DOHH2 (cell line): Measurements from ENCODE around the gene KRTAP10-2.

ENCODE experiments used
- EZH2phosphoT487 ChIP-seq: fragments of 200-600 bp; sonication (generic); IDR thresholded peaks from 2 replicates; pipeline ENCODE4 v1.6.1; 2017; ENCODE audit warnings: borderline replicate concordance, mild to moderate bottlenecking, antibody characterized with exemption, low read length, moderate library complexity, mixed read lengths
- TF ChIP-seq, protein P1 (sequence below): fragments of 200-600 bp; sonication (generic); IDR thresholded peaks from one replicate; pipeline ENCODE4 v1.5.1; 2014; ENCODE audit warnings: antibody characterized with exemption, mild to moderate bottlenecking, low read depth, low read length; ENCODE audit not compliant: poor library complexity, severe bottlenecking

DNA sequence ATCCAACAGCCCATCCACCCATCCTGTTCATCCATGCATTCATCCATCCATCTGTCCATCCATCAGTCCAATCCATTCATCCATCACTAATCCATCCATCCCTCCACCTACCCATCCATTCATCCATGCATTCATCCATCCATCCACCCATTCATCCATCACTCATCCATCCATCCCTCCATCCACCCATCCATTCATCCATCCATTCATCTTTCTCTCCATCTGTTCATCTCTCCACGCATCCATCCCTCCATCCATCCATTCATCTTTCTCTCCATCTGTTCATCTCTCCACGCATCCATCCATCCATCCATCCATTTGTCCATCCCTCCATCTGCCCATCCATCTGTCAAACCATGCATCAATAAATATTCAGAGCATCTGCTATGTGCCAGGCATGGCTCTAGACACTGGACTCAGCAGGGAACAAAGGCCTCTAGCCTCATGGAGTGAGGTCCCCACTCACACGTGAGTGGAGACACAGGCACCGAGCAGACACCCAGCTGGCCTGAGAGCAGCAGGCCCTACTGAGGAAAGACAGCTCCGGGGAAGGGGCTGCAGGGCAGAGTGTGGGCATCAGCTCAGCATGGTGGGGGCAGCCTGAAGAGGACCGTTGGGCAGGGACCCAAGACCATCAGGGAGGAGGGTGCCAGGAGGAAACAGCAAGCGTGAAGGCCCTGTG lies 20.9 kb downstream of the KRTAP10-2 start:
- TF ChIP-seq, protein P1, sequence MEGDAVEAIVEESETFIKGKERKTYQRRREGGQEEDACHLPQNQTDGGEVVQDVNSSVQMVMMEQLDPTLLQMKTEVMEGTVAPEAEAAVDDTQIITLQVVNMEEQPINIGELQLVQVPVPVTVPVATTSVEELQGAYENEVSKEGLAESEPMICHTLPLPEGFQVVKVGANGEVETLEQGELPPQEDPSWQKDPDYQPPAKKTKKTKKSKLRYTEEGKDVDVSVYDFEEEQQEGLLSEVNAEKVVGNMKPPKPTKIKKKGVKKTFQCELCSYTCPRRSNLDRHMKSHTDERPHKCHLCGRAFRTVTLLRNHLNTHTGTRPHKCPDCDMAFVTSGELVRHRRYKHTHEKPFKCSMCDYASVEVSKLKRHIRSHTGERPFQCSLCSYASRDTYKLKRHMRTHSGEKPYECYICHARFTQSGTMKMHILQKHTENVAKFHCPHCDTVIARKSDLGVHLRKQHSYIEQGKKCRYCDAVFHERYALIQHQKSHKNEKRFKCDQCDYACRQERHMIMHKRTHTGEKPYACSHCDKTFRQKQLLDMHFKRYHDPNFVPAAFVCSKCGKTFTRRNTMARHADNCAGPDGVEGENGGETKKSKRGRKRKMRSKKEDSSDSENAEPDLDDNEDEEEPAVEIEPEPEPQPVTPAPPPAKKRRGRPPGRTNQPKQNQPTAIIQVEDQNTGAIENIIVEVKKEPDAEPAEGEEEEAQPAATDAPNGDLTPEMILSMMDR = no peak
- TF ChIP-seq EZH2phosphoT487 = no peak
